C4-2B (cell line): ENCODE data around the gene DNAH1.

ENCODE experiments used
- H3K27ac ChIP-seq: fragments of 450-650 bp; 2 replicates; pipeline ENCODE4 v1.5.1; 2017
- ZFX ChIP-seq: fragments of 450-650 bp; IDR thresholded peaks from 2 replicates; pipeline ENCODE4 v1.6.1; 2017
- TF ChIP-seq, protein P1 (sequence below): fragments of 450-650 bp; conservative IDR thresholded peaks from 2 replicates; pipeline ENCODE4 v1.5.1; 2017; ENCODE audit warnings: mild to moderate bottlenecking

Gene DNAH1

DNA sequence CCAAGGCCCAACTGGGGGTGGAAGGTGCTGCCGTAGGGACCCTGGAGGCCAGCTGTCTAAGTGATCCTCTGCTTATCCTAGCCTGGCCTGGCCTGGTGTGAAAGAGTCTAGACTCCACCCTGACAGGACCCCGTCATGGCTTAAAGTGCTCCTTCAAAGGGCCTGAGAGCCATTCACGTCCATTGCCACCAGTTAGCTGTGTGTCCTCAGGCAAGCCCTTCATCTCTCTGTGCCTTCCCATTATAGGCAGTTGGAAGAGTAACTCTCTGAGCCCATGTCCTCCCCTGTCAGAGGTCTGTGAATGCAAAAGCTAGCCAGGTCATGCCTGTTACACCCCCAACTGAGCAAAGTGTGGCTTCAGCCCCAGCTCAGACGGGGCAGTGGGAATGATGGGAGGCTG is 9.1 kb upstream of the DNAH1 start:
- no peak overlapping the region for H3K27ac ChIP-seq
- TF ChIP-seq, protein P1, sequence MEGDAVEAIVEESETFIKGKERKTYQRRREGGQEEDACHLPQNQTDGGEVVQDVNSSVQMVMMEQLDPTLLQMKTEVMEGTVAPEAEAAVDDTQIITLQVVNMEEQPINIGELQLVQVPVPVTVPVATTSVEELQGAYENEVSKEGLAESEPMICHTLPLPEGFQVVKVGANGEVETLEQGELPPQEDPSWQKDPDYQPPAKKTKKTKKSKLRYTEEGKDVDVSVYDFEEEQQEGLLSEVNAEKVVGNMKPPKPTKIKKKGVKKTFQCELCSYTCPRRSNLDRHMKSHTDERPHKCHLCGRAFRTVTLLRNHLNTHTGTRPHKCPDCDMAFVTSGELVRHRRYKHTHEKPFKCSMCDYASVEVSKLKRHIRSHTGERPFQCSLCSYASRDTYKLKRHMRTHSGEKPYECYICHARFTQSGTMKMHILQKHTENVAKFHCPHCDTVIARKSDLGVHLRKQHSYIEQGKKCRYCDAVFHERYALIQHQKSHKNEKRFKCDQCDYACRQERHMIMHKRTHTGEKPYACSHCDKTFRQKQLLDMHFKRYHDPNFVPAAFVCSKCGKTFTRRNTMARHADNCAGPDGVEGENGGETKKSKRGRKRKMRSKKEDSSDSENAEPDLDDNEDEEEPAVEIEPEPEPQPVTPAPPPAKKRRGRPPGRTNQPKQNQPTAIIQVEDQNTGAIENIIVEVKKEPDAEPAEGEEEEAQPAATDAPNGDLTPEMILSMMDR, result no peak
- no peak for TF ChIP-seq ZFX

DNA sequence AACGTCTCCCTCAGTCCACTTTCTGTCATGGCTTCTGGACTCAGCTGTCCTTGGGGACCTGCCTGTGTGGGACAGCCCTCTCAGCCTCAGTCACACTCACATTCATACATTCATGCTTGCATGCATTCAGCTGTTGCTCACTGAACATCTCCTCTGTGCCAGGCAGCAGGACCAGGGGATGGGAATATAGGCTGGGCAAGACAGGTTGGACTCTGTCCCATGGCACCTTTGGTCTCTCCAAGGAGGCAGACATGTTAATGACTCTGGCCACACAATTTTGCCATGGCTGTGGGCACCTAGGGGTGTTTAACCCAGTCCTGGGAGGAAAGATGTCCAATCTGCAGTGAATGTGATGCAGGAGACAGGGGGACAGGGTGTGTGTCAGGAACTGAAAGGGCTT is 7.8 kb upstream of the DNAH1 start:
- TF ChIP-seq, protein P1, result no peak
- TF ChIP-seq ZFX, result no peak
- H3K27ac ChIP-seq, result no peak overlapping the region

DNA sequence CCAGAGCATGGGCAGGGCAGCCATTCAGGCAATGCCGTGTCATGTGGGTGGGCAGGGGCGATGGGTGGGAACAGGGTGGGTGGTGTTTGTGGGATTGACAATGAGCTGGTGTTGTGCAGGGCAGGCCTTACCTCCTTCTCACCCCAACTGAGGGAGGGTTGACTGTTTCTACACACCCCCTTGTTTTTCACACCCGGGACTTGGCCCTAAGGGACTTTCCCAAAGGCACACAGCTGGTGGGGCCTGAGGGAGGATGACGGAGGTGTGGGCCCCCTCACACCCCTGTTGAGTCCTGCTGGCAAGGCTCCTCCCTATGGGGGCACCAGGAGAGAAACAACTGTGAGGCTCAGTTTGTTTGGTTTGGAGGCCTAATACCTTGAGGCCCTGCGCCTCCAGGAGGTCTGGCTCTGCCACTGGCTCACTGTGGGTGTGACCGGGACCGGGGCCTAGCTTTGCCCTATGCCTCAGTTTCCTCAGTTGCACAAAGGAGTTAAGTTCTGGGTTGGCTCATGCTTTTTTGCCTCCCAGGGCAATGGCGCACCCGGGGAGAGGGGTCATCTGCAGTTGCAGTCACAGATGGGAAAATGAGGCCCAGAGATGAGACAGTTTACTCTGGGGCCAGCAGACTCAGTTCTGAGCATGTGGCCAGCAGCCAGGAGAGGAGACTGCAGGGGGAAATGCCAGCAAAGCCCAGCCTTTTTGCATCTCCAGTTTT is 5.1 kb upstream of the DNAH1 start:
- TF ChIP-seq, protein P1, result no peak
- no peak for TF ChIP-seq ZFX
- H3K27ac ChIP-seq, result no peak overlapping the region

DNA sequence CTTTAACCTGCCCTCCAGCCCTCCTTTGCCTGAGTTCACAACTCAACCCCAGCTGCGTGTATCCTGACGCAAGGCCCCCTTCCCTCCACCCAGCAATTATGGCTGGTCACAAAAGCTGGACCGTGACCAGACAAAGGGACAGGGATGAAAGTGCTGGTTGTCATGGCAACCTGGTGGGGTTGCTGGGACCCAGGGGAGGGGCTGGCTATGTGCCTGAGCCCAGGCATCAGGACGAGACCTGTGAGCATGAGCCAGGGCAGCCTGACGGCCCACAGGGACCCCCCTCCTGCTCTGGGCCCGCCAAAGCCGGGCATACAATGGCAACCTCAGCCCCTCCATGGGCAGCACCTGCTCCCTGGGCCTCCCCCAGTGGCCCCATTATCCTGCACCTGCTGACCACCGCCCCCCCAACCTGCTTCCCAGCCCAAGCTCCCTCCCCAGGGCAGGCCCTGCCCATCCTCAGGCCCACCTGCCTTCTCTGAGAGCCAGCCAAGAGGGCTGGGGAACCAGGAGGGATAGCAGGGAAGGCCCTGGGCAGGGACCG is 4.5 kb upstream of the DNAH1 start:
- H3K27ac ChIP-seq, result no peak overlapping the region
- TF ChIP-seq ZFX, result no peak
- TF ChIP-seq, protein P1, result no peak

DNA sequence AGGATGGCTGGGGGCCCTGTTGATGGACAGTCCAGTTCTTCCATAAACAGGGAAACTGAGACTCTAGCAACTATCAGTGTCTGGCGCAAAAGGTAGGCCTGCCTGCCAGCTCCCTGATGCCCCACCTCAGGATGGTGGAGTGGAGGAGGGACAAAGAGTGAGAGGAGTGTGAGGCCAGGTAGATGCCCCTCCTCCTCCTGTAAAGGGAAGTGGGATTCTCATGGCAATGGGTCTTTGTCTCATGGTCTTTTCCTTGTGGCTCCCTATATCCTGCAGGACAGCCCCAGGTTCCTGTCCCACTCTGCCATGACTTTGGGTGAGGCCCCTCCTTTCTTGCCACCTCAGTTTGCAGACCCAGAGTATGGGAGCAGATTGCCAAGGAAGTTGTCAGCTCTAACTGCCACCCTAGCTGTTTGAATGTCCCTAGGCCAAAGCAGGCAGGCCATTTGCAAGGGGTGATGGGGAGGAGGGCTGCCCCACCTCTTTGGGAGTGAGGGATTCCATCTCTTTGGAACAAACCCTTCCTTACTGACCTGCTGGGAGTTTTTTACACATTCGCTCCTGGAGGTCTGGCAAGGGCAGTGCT is 2.8 kb upstream of the DNAH1 start:
- H3K27ac ChIP-seq, result no peak overlapping the region
- TF ChIP-seq, protein P1, result no peak
- TF ChIP-seq ZFX, result no peak

DNA sequence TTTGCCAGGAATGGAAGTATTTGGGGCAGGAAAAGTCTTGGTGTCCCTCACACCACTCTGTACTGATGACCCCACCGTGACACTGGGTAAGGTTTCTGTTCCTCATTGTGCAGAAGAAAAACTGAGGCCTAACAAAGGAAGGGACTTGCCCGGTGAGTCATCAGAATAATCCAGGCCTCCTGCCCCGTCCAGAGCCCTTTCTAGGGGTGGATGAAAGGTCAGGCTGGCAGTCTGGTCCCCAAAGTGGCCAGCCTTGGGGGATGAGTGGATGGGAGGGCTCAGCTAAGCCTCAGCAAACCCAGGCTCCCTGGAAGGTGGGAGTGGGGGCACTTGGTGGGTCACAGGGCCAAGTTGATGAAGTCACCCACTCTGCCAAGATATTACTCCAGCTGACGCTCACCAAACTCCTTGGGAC is 2.3 kb upstream of the DNAH1 start:
- TF ChIP-seq, protein P1, result no peak
- no peak for TF ChIP-seq ZFX
- H3K27ac ChIP-seq, result no peak overlapping the region

DNA sequence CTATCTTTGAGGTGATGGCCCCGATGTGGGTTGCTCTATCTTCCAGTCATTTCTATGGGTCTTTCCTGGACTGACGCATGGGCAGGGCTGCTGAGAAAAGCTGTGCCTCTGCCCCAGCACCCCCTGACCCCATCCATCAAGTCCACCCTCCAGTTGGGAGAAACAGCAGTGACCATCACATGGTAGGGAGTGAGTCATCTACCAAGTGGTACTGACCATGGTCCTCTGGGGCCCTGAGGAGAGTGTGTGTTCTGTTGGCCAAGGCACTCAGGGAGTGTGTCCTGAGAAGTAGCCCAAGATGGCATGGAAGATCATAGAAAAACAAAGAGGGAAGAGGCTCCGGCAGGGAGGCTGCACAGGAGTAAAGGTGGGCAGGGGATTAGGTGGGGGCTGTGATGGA is 1.6 kb upstream of the DNAH1 start:
- TF ChIP-seq, protein P1, result no peak
- TF ChIP-seq ZFX, result no peak
- no peak overlapping the region for H3K27ac ChIP-seq
